HepG2 (cell line): Measurements from ENCODE around the gene PLOD3. TPM values are rescaled to one million over a fixed set of nuclear protein-coding genes. Genes with fewer than 3 reads are reported as not detected.
A peak's percentile ranks its signal among the peaks of the same experiment; 100 is the strongest.

Source experiments
- JUN ChIP-seq: sonication (generic); formaldehyde crosslinking; IDR thresholded peaks from 2 replicates; pipeline ENCODE4 v1.4.0; 2020; ENCODE audit warnings: mild to moderate bottlenecking, missing genetic modification reagents
- MAZ ChIP-seq, 2 experiments: sonication (generic) in 1 of 2; formaldehyde crosslinking in 1 of 2; IDR thresholded peaks; 2 replicates each; pipeline versions ENCODE4 v1.5.0 to v1.6.1; 2012 to 2020; ENCODE audit warnings: low read depth in 2 of 2, mild to moderate bottlenecking in 2 of 2, borderline replicate concordance in 1 of 2, improper control_type of control experiment in 1 of 2, low read length in 1 of 2, missing genetic modification reagents in 1 of 2, moderate library complexity in 1 of 2
- MED13 ChIP-seq: sonication (generic); formaldehyde crosslinking; IDR thresholded peaks from 2 replicates; pipeline ENCODE4 v1.5.0; 2020; ENCODE audit warnings: missing genetic modification reagents
- MED8 ChIP-seq: sonication (generic); formaldehyde crosslinking; IDR thresholded peaks from 2 replicates; pipeline ENCODE4 v1.8.1; 2023; ENCODE audit warnings: mild to moderate bottlenecking, missing genetic modification reagents; ENCODE audit not compliant: insufficient replicate concordance
- MEIS2 ChIP-seq: sonication (generic); formaldehyde crosslinking; IDR thresholded peaks from 2 replicates; pipeline ENCODE4 v1.9.0; 2021; ENCODE audit warnings: mild to moderate bottlenecking, missing genetic modification reagents
- MTF1 ChIP-seq: sonication (generic); formaldehyde crosslinking; IDR thresholded peaks from 2 replicates; pipeline ENCODE4 v1.5.0; 2020; ENCODE audit warnings: missing genetic modification reagents
- NFAT5 ChIP-seq: sonication (generic); formaldehyde crosslinking; IDR thresholded peaks from 2 replicates; pipeline ENCODE4 v1.4.0; 2020; ENCODE audit warnings: missing genetic modification reagents
- NFYB ChIP-seq: sonication (generic); formaldehyde crosslinking; IDR thresholded peaks from 2 replicates; pipeline ENCODE4 v1.4.0; 2020; ENCODE audit warnings: missing genetic modification reagents
- NR2F6 ChIP-seq, 2 experiments: IDR thresholded peaks; 2 replicates each; pipeline ENCODE4 v1.6.1; 2016; ENCODE audit warnings: antibody characterized with exemption in 1 of 2, mild to moderate bottlenecking in 1 of 2
- SMAD1 ChIP-seq: sonication (generic); formaldehyde crosslinking; IDR thresholded peaks from 2 replicates; pipeline ENCODE4 v1.4.0; 2020; ENCODE audit warnings: missing genetic modification reagents, low read depth, mild to moderate bottlenecking, borderline replicate concordance
- SNAI1 ChIP-seq: sonication (generic); formaldehyde crosslinking; IDR thresholded peaks from 2 replicates; pipeline ENCODE4 v1.5.0; 2020; ENCODE audit warnings: mild to moderate bottlenecking, missing genetic modification reagents, borderline replicate concordance
- TAF1 ChIP-seq: sonication (generic); formaldehyde crosslinking; IDR thresholded peaks from 2 replicates; pipeline ENCODE4 v1.4.0; 2020; ENCODE audit warnings: missing genetic modification reagents
- XRCC5 ChIP-seq: fragments of 200-400 bp; formaldehyde crosslinking; optimal IDR thresholded peaks from 2 replicates; pipeline ENCODE3; 2017; ENCODE audit warnings: mild to moderate bottlenecking, low read length
- ZFP36L2 ChIP-seq: sonication (generic); formaldehyde crosslinking; IDR thresholded peaks from 2 replicates; pipeline ENCODE4 v1.4.0; 2020; ENCODE audit warnings: missing genetic modification reagents
- ZFP62 ChIP-seq: sonication (generic); formaldehyde crosslinking; IDR thresholded peaks from 2 replicates; pipeline ENCODE4 v1.4.0; 2020; ENCODE audit warnings: missing genetic modification reagents
- ZNF18 ChIP-seq: sonication (generic); formaldehyde crosslinking; IDR thresholded peaks from 2 replicates; pipeline ENCODE4 v1.8.0; 2022; ENCODE audit warnings: mild to moderate bottlenecking, missing genetic modification reagents; ENCODE audit not compliant: insufficient replicate concordance
- ZNF232 ChIP-seq: sonication (generic); formaldehyde crosslinking; IDR thresholded peaks from 2 replicates; pipeline ENCODE4 v1.4.0; 2020; ENCODE audit warnings: missing genetic modification reagents, borderline replicate concordance
- ZNF317 ChIP-seq: sonication (generic); formaldehyde crosslinking; IDR thresholded peaks from 2 replicates; pipeline ENCODE4 v1.5.0; 2020; ENCODE audit warnings: mild to moderate bottlenecking, missing genetic modification reagents
- ZNF607 ChIP-seq: sonication (generic); formaldehyde crosslinking; IDR thresholded peaks from 2 replicates; pipeline ENCODE4 v1.5.1; 2020; ENCODE audit warnings: missing genetic modification reagents, mild to moderate bottlenecking, borderline replicate concordance
- ZNF761 ChIP-seq: sonication (generic); formaldehyde crosslinking; conservative IDR thresholded peaks from 2 replicates; pipeline ENCODE4 v1.4.0; 2020; ENCODE audit warnings: mild to moderate bottlenecking, missing genetic modification reagents
- polyA plus RNA-seq, 8 experiments: library from polyadenylated mRNA; depleted of rRNA in 3 of 8; stranded (reverse) in 7 of 8; unstranded in 1 of 8; fragments of >200 nt; fragmentation: Illumina TruSeq in 4 of 8; extraction: Trizol in 4 of 8; gene quantifications; 2 replicates each; pipeline versions ENCODE4 v1.2.1 to v1.2.3, GENCODE V29; 2011 to 2016; ENCODE audit warnings: low read depth in 4 of 8, missing spikeins in 1 of 8, mixed read lengths in 1 of 8; ENCODE audit not compliant: insufficient read depth in 1 of 8
- total RNA-seq, 5 experiments: library from RNA; depleted of rRNA; stranded (reverse); fragments of >200 nt; fragmentation: Illumina TruSeq; extraction: Trizol; gene quantifications; 2 replicates each; pipeline ENCODE4 v1.2.3, GENCODE V29; 2016; ENCODE audit warnings: low read depth in 1 of 5

The PLOD3 gene
- total and polyA plus RNA-seq, 2 of the 13 experiments (the other 11 are each of a cell fraction or from before 2014, with no cell fraction given): 65.8 to 67.4 TPM

- TF ChIP-seq ZNF317 (CRISPR knock-in tag) (peak; percentile 86), ZNF232 (CRISPR knock-in tag) (peak; percentile 36; the same call in 1 of the 2 replicates), SNAI1 (CRISPR knock-in tag) (peak; percentile 89; the same call in 1 of the 2 replicates), MED8 (CRISPR knock-in tag) (peak; percentile 32), ZFP62 (CRISPR knock-in tag) (no peak), MAZ (IDR thresholded peaks at IDR 0.05; ENCODE audit: borderline replicate concordance, low read depth, low read length) (peak; percentile 20), MAZ (CRISPR knock-in tag; IDR thresholded peaks at IDR 0.05; ENCODE audit: low read depth) (no peak; the same call in 1 of the 2 replicates), NFAT5 (CRISPR knock-in tag) (0 out of 2 replicates have a peak, but pooled peaks have one; percentile 24), ZNF607 (peak; percentile 81; the same call in 1 of the 2 replicates), SMAD1 (no peak), ZFP36L2 (CRISPR knock-in tag) (no peak), NR2F6 (IDR thresholded peaks at IDR 0.05) (no peak), NR2F6 (CRISPR knock-in tag; IDR thresholded peaks at IDR 0.05) (peak; percentile 39; the same call in 1 of the 2 replicates), MTF1 (CRISPR knock-in tag) (no peak), MEIS2 (CRISPR knock-in tag) (peak; percentile 44; the same call in 1 of the 2 replicates), MED13 (no peak), ZNF761 (CRISPR knock-in tag) (no peak), ZNF18 (peak; percentile 89), XRCC5 (peak; percentile 90), JUN (CRISPR knock-in tag) (no peak), TAF1 (peak; percentile 79), NFYB (peak; percentile 33; the same call in 1 of the 2 replicates)
These were observed 27.2 kb upstream of the PLOD3 start, which contains the start of gene FIS1 (continued) for GRCh38 chr7:101244375-101245146.
